ENCODE results near the gene NUBPL.

NUBPL gene

DNA sequence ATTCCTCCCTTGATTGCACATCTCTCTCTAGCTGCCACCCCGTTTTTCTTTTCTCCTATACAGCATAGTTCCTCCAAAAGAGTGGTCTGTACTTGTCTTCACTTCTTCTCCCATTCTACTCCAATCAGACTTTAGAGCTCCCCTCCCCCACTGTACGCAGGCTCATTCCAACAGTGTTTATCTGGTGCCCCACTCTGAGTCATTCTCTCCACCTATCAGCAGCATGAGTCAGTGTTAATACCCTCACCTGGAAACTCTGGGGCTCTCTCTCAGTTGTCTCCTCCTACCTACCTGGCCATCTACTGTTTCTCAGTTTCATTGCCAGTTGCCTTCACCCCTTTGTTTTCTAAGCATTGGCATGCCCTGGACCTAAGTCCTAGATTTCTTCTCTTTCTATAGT is 340.8 kb downstream of the NUBPL start:
- H4K20me1 ChIP-seq (ENCODE audit: insufficient read depth), result no peaks in the 10 kb centered on the region
- H3K36me3 ChIP-seq (ENCODE audit: insufficient read depth), result no peaks in the 10 kb centered on the region
- H2AFZ ChIP-seq (ENCODE audit: low read depth), result no peak overlapping the region
- no peaks in the 10 kb centered on the region for H3K79me2 ChIP-seq (ENCODE audit: insufficient read depth, low read depth)
- no peaks in the 10 kb centered on the region for H3K27me3 ChIP-seq (ENCODE audit: insufficient read depth, low read depth)
- TF ChIP-seq, protein P1, sequence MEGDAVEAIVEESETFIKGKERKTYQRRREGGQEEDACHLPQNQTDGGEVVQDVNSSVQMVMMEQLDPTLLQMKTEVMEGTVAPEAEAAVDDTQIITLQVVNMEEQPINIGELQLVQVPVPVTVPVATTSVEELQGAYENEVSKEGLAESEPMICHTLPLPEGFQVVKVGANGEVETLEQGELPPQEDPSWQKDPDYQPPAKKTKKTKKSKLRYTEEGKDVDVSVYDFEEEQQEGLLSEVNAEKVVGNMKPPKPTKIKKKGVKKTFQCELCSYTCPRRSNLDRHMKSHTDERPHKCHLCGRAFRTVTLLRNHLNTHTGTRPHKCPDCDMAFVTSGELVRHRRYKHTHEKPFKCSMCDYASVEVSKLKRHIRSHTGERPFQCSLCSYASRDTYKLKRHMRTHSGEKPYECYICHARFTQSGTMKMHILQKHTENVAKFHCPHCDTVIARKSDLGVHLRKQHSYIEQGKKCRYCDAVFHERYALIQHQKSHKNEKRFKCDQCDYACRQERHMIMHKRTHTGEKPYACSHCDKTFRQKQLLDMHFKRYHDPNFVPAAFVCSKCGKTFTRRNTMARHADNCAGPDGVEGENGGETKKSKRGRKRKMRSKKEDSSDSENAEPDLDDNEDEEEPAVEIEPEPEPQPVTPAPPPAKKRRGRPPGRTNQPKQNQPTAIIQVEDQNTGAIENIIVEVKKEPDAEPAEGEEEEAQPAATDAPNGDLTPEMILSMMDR (conservative IDR thresholded peaks at IDR 0.05; ENCODE audit: low read depth, low read length), result no peak
- H3K27ac ChIP-seq, result no peak overlapping the region
- H3K4me3 ChIP-seq (IDR thresholded peaks at IDR 0.05; ENCODE audit: insufficient read depth, low read depth, low read length), result no peak overlapping the region
- H3K4me2 ChIP-seq, result no peak overlapping the region
- no peak overlapping the region for H3K9ac ChIP-seq
- H3K4me1 ChIP-seq (ENCODE audit: low read depth, poor library complexity, severe bottlenecking), result no peaks in the 10 kb centered on the region

DNA sequence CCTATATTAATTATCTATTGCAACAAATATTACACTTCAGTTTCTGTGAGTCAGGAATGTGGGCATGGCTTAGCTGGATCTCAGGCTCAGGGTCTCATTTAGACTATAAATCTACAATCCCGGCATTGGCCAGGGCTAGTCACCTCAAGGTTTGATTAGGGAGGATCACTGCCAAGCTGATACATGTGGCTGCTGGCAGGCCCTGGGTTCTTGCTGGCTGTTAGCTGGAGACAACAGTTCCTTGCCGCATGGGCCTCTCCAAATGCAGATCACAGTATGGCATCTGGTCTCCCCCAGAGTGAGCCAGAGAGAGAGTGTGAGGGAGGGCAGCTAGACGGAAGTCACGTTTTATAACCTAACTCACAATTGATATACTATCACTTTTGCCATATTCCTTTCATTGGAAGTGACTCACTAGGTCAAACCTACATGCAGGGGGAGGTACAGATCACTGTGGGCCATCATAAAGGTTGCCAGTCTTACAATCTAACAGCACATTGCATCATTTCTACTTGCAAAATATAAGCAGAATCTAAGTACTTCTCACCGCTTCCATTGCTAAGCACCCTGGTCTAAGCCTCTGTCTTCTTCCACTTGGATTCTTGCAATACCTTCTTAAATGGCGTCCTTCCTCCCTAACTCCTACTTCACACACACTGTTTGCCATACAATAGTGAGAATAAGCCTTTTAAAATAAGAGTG is 341.9 kb downstream of the NUBPL start:
- Histone ChIP-seq H3K4me2 (no peak overlapping the region), H3K4me1 (ENCODE audit: low read depth, poor library complexity, severe bottlenecking) (no peaks in the 10 kb centered on the region), H3K4me3 (IDR thresholded peaks at IDR 0.05; ENCODE audit: insufficient read depth, low read depth, low read length) (no peak overlapping the region), H3K9ac (no peak overlapping the region), H4K20me1 (ENCODE audit: insufficient read depth) (no peaks in the 10 kb centered on the region), H3K79me2 (ENCODE audit: insufficient read depth, low read depth) (no peaks in the 10 kb centered on the region), H3K27ac (no peak overlapping the region), H3K36me3 (ENCODE audit: insufficient read depth) (no peaks in the 10 kb centered on the region), H2AFZ (ENCODE audit: low read depth) (no peak overlapping the region), H3K27me3 (ENCODE audit: insufficient read depth, low read depth) (no peaks in the 10 kb centered on the region)
- TF ChIP-seq, protein P1 (conservative IDR thresholded peaks at IDR 0.05; ENCODE audit: low read depth, low read length), result no peak

DNA sequence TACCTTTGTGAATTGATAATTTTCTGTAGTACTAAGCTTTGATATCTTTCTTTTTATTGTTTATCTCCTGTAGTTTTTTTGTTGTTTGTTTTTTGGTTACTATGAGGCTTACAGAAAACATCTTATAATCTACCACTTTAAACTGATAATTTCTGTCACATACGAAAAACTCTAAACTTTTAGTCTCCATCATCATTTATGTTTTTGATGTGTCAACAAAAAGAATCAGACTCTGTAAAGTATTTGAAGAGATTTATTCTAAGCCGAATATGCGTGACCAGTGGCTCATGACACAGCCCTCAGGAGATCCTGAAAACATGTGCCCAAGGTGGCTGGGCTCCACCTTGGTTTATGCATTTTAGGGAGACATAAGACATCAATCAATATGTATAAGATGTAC is 348.8 kb downstream of the NUBPL start:
- H3K27me3 ChIP-seq (ENCODE audit: insufficient read depth, low read depth), result no peaks in the 10 kb centered on the region
- TF ChIP-seq, protein P1 (conservative IDR thresholded peaks at IDR 0.05; ENCODE audit: low read depth, low read length), result no peak

More for the DNA sequence above, 348.8 kb downstream of the NUBPL start:
- no peaks in the 10 kb centered on the region for H3K36me3 ChIP-seq (ENCODE audit: insufficient read depth)
- no peak overlapping the region for H3K9ac ChIP-seq
- H3K4me3 ChIP-seq (IDR thresholded peaks at IDR 0.05; ENCODE audit: insufficient read depth, low read depth, low read length), result no peak overlapping the region
- H4K20me1 ChIP-seq (ENCODE audit: insufficient read depth), result no peaks in the 10 kb centered on the region
- H3K27ac ChIP-seq, result no peak overlapping the region
- H3K79me2 ChIP-seq (ENCODE audit: insufficient read depth, low read depth), result no peaks in the 10 kb centered on the region
- H2AFZ ChIP-seq (ENCODE audit: low read depth), result no peak overlapping the region
- no peak overlapping the region for H3K4me2 ChIP-seq
- H3K4me1 ChIP-seq (ENCODE audit: low read depth, poor library complexity, severe bottlenecking), result no peaks in the 10 kb centered on the region
